ENCODE data around the gene EPN1.
A peak's percentile ranks its signal among the peaks of the same experiment; 100 is the strongest.

The EPN1 gene

GRCh38 chr19:55636723-55637122, 38.3 kb upstream of the EPN1 start:
- H3K4me3 ChIP-seq (ENCODE audit: low read depth, low read length): no peak overlapping the region; the same call in 1 of the 2 replicates
- no peak for TF ChIP-seq CTCF (IDR thresholded peaks at IDR 0.05; ENCODE audit: control insufficient read depth, extremely low read depth, insufficient read depth)

GRCh38 chr19:55637534-55637933, 37.5 kb upstream of the EPN1 start:
- no peak for DNase-seq (ENCODE audit: low read depth)
- TF ChIP-seq CTCF (IDR thresholded peaks at IDR 0.05; ENCODE audit: control insufficient read depth, extremely low read depth, insufficient read depth): no peak
- H3K4me3 ChIP-seq (ENCODE audit: low read depth, low read length): no peak overlapping the region

More at GRCh38 chr19:55636723-55637122, 38.3 kb upstream of the EPN1 start:
- no peak for DNase-seq (ENCODE audit: low read depth)

- no peak overlapping the region for H3K4me3 ChIP-seq (ENCODE audit: low read depth, low read length)
- DNase-seq (ENCODE audit: low read depth): no peak
- TF ChIP-seq CTCF (IDR thresholded peaks at IDR 0.05; ENCODE audit: control insufficient read depth, extremely low read depth, insufficient read depth): peak; percentile 49
These were observed 36.1 kb upstream of the EPN1 start for GRCh38 chr19:55638864-55639359.

GRCh38 chr19:55640043-55640576, 34.9 kb upstream of the EPN1 start:
- H3K4me3 ChIP-seq (ENCODE audit: low read depth, low read length): peak overlapping the region; percentile 95
- peak; percentile 33; the same call in 1 of the 2 replicates for TF ChIP-seq CTCF (IDR thresholded peaks at IDR 0.05; ENCODE audit: control insufficient read depth, extremely low read depth, insufficient read depth)
- DNase-seq (ENCODE audit: low read depth): no peak

- peak within 1 kb of the TSS; percentile 95 for H3K4me3 ChIP-seq (ENCODE audit: low read depth, low read length)
- peak; percentile 52 for DNase-seq (ENCODE audit: low read depth)
- TF ChIP-seq CTCF (IDR thresholded peaks at IDR 0.05; ENCODE audit: control insufficient read depth, extremely low read depth, insufficient read depth): no peak
These were observed 34.2 kb upstream of the EPN1 start, which contains the start of gene ZNF580 for GRCh38 chr19:55640577-55641425. TSS of gene ZNF580 (plus strand) at chr19:55641002. CDS start at chr19:55642509, 1,507 bp downstream.

GRCh38 chr19:55641426-55642152, 33.4 kb upstream of the EPN1 start:
- DNase-seq (ENCODE audit: low read depth): no peak
- peak overlapping the region; percentile 95 for H3K4me3 ChIP-seq (ENCODE audit: low read depth, low read length)
- no peak for TF ChIP-seq CTCF (IDR thresholded peaks at IDR 0.05; ENCODE audit: control insufficient read depth, extremely low read depth, insufficient read depth)

Data from LNCaP clone FGC (cell line).